ENCODE results near the gene SCNN1G.
A peak's percentile ranks its signal among the peaks of the same experiment; 100 is the strongest.
"Not testable (repeated sequence)": the region's sequence is repeated elsewhere in the genome, so short reads cannot be mapped to it uniquely, and the experiment has no call there.

The SCNN1G gene, protein sequence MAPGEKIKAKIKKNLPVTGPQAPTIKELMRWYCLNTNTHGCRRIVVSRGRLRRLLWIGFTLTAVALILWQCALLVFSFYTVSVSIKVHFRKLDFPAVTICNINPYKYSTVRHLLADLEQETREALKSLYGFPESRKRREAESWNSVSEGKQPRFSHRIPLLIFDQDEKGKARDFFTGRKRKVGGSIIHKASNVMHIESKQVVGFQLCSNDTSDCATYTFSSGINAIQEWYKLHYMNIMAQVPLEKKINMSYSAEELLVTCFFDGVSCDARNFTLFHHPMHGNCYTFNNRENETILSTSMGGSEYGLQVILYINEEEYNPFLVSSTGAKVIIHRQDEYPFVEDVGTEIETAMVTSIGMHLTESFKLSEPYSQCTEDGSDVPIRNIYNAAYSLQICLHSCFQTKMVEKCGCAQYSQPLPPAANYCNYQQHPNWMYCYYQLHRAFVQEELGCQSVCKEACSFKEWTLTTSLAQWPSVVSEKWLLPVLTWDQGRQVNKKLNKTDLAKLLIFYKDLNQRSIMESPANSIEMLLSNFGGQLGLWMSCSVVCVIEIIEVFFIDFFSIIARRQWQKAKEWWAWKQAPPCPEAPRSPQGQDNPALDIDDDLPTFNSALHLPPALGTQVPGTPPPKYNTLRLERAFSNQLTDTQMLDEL

DNA sequence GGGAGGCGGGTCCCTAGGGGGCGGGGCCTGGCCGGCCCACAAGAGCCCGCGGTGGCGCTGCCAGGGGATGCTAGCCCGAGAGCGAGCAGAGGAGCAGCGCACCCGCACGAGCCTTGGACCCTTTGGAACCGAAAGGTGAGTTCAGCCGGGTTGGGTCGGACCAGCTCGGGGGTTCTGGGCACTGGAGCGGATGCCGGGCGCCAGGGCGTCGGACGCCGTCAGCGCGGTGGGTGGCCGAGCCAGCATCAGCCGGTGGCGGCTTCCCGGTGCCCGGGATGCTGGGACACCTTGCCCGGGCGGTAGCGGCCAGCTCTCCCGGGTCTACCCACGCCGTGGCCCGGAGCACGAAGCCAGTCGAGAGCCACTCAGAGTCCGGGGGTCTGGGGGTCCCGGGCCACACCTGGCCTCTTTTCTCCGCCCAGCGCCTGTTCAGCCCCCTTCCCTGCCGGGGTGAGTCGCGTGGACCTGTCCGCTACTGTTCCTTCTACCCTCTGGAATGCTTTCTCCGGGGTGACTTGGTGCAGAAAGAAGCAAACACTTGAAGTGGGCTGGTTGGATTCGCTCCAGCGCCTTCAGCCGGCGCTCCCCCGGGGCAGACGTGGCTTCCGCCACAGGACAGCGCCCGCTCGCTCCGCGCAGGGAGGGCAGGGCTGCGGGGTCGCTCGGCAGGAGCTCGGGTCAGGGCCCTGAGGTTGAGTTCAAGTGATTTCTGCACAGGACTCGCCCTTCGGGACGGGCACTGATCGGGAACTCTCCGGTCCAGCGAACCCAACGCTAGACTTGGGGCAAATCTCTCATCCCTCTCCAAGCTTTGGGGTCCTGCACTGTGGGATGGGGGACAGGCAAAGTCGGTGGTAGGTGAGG is at the start of gene SCNN1G:
Gene SCNN1G, plus strand, starts transcription at position 67 of the 864 bp plus-strand sequence. CDS start 3,527 bp downstream, outside the sequence.
- DNase-seq = peak; percentile 41 to 59

DNA sequence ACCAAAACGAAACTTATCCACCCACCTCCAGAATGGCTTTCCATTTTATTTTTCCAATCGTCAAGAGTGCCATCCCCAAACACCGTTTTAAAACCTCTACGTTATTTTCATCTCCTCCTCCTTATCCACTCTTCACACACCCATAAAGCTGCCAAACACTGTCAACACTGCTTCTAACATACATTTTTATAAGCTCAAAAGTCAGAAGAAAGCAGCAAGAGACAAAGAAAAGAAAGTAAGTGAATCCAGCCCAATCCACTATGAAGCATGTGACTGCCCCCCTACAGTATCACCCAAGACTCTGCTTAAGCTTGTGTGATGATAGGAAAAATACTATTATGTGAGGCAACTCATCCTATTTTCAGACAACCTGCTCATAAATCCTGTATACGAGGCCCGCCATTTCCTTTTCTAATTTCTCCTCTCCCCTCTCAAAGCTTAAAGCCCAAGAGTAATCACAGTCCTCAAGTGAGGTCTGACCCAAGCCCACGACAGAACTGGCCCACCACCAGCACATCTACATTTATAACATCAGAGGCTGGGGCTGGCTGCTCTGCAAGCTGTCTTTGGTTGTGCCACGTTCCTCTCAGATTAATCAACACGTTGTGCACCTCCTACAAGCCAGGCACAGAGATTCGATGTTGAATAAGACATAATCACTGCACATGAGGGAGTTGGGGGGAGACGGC is 49.6 kb upstream of the SCNN1G start:
- no peak for DNase-seq

DNA sequence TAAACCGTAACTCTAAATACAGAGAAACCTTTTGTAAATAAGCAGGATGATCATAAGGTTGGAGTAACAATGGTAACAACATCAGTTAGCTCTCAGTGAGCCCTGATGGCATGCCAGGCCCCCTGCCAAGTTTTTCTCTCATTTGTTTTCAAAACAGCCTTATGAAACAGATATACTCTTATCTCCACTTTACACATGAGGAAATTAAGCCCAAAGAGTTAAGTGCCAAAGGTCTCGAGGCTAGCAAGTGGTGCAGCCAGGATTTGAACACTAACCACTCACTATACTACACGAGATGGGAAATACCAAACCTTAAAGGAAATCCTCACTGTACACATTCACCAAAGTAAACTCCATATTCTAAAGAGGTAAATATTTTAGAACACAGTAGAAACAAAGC is 48.3 kb upstream of the SCNN1G start:
- DNase-seq = no peak

DNA sequence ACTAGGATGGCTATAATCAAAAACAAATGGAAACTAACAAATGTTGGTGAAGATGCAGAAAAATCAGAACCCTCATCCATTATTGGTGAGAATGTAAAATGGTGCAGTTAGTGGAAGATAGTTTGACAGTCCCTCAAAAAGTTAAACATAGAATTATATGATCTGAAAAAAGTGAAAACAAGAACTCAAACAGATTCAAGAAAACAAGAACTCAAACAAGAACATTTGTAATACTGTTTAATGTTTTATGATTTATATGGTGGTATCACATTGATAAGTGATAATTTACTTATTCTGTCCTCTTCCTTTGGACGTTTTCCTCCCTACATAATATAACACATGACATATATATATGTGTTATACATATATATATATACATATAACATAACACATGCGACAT is 45.3 kb upstream of the SCNN1G start:
- DNase-seq = no peak

DNA sequence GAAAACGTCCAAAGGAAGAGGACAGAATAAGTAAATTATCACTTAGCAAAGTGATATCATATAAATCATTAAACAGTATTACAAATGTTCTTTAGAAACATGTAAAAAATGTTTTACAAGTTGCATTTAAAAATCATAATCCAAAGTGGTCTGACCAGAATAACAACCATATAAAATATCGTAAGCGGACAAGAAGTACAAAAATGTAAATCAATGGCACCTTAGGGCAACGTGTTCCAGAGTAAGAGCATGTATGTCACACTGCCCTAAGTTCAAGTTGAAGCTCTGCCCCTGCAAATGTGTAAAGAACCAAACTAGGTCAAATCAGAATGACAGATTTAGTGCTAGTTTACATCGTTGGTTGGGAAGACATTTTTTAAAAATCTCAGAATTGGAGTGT is 44.7 kb upstream of the SCNN1G start:
- DNase-seq = no peak

DNA sequence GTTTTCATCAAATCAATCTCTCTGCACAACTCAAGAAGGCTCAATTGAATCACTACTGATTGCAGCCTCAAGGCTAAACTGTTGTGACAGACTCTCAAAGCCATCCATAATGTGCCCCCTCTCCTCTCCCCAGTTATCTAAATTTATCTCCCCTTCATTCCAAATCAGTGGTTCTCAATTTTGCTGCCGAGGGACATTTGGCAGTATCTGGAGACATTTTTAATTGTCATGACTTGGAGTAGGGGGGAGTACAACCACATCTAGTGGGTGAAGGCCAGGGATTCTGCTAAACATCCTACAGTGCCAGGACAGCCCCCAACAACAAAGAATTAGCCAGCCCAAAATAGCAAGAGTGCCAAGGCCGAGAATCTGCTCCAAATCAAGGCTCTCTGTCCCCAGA is 42.4 kb upstream of the SCNN1G start:
- no peak for DNase-seq

DNA sequence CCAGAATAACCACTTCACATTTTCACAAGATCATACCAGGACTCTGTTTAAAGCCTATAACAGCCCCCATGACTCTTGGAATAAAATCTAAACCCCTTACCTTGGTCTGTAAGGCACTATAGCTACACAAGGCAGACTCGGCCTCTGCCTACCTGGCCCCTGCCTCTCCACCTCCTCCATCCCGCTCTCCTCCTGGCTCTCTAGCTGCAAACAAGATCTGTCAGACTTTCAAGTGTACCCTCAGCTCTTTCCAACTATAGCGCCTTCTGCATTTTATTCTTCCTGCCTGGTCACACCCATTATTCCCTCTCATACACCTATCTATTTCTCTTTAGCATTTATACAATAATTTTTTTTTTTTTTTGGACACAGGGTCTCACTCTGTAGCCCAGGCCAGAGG is 41.5 kb upstream of the SCNN1G start:
- DNase-seq = no peak

DNA sequence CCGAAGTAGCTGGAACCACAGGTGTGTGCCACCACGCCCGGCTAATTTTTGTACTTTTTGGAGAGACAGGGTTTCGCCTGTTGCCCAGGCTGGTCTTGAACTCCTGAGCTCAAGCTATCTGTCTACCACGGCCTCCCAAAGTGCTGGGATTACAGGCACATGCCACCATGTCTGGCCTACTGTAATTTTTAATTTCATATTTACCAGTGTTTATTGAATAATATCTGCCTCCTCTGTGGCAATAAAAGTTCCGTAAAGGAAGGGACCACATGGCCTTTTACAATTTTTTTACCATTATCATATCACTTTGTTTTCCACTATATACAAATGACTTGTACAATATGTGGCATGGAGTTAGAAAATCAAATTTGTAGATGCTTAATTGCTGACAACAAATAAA is 41.0 kb upstream of the SCNN1G start:
- no peak for DNase-seq

DNA sequence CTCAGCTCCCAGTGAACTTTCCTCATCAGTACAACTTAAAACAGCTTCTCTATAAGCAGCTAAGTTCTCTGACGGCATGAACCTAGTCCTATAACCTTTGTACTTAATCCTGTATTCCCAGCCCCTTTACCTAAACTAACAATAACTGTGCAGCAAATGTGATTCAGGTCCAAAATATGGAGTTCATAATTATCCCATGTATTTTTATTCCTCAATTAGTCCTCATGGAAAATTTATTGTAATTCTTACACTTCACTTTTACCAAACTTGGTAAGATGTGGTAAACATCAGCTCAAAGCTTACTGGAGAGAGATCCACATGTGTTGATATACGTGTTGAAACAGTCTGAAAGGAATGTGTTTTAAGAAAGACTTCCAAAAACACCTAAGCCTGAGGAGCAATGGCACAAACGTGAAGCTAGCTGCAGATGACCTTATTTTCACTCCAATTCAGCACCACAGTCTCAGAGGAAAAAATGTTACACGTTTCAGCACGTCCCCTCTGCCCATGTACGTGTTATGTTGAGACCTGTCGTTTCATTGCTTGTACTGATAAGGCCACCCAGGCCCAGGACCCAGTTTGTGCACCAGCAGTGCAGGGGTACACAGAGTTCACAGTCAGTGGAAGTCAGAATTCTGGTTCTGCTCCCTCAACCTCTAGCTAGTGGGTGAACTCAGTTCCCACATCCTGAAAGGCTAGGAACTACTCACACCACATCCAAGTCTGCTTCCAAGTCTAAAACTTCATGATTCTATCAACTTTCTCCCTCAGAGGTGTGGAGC is 40.4 kb upstream of the SCNN1G start:
- no peak for DNase-seq

DNA sequence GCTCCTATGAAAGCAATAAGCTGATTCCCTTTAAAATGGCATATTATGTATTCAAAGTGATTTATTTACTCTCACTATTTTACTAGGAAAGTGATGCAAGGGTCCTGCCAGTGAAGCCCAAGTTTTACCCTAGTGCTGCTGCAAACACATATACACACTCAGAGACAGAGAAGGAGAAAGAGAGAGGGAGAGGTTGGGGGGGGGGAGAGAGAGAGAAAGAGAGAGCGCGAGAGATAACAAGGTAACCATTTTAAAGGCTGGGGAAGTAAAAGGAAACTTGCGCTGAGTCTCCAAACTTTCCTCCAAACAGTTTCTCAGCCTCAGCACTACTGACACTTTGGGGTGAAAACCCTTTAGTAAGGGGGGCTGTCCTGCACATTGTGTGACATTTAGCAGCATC is 39.2 kb upstream of the SCNN1G start:
- no peak for DNase-seq

DNA sequence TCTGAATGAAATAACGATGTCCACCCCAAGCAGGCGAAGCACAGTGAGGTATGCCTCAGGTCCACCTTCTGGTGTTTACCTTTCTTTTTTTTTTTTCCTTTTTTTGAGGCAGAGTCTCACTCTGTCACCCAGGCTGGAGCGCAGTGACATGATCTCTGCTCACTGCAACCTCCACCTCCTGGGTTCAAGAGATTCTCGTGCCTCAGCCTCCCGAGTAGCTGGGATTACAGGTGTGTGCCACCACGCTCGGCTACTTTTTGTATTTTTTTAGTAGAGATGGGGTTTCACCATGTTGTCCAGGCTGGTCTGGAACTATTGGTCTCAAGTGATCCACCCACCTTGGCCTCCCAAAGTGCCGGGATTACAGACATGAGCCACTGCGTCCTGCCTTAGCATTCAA is 38.2 kb upstream of the SCNN1G start:
- DNase-seq = not testable (repeated sequence)

DNA sequence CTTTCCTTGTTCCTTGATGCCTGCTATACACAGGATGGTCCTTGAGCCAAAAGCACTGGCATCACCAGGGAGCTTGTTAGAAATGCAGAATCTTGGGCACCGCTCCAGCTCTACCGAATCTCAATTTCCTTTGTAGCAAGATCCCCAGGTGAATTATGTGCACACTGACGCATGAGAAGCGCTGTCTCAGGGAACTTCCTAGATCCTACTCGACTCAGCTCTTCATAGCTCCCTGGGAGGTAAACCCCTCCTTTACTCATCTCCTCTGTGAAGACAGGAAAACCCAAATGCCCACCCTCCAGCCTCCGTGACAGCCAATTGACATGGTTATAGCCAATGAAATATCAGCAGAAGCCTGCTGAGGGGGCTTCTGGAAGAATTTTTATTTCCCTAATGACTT is 37.4 kb upstream of the SCNN1G start:
- no peak for DNase-seq

DNA sequence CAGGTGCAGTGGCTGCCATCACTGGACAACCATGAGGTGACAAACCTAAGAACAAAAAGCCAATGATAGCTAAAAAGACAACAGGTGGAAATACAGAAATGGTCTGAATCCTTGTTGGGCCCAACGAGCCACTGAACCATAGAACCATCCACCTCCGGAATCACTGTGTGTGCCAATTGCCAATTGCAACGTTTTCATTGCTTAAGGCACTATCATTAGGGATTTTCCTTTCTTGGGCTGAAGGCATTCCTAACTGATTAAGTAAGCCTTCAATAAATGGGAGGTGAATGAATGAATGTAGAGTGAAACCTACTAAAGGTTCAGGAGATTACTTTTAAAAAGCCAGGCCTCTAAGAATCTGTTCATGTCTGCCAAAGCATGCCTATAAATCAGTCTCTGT is 36.9 kb upstream of the SCNN1G start:
- no peak for DNase-seq

DNA sequence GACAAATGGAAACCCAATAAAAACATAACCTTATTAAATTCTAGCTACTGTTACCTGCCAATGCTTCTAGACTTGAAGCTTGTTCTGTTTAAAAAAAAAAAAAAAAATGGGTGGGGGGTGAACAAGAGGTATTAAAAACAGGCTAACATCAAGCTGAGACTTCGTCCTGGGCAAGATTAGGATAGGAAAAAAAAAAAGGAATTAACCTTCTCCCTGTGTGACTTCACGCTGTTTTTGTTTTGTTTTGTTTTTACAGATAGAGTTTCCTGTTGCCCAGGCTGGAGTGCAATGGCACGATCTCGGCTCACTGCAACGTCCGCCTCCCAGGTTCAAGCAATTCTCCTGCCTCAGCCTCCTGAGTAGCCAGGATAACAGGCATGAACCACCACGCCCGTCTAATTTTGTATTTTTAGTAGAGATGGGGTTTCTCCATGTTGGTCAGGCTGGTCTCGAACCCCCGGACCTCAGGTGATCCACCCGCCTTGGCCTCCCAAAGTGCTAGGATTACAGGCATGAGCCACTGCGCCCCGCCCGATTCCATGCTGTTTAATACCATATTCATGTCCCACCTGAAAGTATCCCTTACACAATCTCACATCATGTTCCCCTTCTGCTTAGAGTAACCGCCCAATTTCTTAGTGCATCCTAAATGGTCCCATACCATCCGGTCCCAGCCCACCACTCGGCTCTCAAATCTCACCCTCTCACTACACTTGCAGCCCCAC is 35.5 kb upstream of the SCNN1G start:
- no peak for DNase-seq

DNA sequence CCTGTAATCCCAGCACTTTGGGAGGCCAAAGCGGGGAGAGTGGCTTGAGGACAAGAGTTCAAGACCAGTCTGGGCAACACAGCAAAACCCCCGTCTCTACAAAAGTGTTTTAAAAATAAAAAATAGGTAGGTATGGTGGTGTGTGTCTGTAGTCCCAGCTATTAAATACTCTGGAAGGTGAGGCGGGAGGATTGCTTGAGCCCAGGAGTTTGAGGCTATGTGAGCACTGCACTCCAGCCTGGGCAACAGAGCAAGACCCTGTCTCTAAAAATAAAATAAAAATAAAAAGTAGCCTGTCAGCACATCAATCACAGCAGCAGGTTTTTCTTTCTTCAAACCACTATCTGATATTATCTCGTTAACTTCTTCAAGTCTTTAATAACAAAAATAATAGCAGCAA is 34.9 kb upstream of the SCNN1G start:
- no peak for DNase-seq

DNA sequence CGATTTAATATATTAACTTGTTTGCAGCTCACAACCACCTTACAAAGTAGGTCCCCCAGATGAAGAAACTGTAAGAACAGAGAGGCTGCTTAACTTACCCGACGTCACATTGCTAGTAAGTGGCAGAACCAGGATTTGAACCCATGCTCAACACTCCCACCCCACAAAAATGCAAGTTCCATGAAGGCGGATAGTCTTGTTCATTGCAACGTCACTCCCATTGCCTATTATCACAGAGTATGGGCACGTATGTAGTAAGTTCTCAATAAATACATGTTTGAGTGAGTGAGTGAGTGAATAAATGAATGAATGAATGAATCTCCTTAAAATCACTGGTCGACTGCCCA is 34.4 kb upstream of the SCNN1G start:
- no peak for DNase-seq

DNA sequence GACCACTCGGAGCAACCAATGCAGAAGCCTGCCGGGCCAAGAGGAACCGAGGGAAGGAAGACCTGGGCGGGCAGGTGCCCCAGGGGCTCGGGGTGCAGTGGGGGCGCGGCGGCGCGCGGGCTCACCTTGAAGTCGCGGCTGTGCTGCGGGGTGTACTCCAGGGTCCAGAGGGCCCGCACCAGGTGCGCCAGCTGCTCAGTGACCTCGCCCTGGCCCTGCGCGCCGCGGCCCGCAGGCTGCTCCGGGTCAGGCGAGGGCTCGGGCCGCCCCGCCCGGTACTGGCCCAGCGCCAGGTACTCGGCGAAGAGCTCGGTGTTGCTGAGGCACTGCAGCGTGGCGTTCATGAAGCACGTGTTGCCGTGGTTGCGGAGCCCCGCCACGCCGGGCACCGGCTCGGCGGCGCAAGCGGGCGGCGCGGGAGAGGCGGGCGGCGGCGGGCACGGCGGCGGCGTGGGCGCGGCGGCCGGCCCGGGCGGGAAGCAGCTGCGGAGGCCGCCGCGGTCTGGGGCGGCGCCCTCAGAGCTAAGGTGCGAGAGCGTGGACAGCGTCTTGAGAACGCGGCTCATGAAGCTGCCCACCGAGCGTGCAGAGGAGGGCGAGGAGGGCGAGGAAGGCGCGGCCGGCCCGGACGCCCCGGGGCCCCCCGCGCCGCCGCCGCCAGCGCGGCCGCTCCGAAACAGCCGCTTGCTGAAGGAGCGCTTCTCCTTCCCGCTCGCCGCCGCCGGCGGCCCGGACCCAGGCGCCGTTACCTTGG is 33.9 kb upstream of the SCNN1G start:
- DNase-seq = peak in 1 of 2 experiments; percentile 40

DNA sequence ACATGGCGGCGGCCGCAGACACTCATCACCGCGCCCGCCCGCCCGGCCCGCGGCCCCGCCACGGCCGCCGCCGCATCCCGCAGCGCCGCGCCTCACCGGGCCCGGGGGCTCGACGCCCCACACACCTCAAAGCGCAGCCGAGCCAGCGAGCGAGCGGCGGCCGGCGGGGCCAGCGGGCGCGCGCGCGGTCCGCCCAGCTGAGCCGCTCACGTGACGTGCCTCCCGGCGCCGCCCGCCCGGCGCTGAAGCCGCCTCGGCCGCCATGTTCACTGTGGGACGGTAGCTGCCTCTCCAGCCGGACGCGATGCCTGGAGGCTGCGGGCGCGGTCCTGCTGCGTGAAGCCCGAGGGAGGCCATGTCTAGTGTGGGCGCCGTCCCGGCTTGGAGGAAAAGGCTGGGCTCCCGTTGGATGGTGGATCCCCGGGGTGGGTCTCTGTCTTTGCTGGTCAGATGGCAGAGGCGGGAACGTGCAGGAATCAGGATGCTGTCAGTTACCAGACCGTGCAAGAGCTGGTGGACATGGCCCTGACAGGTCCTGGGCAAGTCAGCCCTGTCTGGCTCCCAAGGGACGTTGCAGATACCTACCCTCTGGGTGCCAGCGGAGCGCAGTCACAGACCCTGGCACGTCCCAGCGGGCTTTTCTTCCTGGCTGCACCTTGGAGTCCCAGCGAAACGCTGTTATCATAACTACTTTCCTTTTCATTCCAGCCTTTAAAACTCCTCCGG is 33.1 kb upstream of the SCNN1G start, which contains the start of gene USP31:
Gene USP31, minus strand, starts transcription at position 186 of the 726 bp plus-strand sequence. Its CDS starts 182 bp downstream, at position 4.
- peak; percentile 92 to 97 for DNase-seq

DNA sequence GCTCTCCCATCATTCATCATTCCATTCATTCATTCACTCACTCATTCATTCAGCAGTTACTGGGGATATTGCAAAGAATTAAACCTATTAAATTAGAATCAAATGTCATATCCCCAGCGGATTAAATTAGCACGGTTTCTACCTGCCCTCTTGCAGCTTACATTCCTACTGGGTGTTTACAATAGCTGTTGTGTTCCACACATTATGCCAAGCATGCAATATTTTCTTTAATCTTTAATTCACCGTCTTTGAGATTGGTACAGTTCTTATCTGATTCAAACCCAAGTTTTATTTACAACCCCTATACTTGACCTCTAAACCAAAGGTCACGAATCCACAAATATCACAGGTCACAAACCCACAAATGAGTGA is 32.6 kb upstream of the SCNN1G start:
- no peak for DNase-seq

Data from NCI-H524 (cell line).